Fibroblast of villous mesenchyme (primary cell): ENCODE measurements around the gene C11orf24. TPM values are rescaled to one million over a fixed set of nuclear protein-coding genes. Genes with fewer than 3 reads are reported as not detected.

Source experiments
- DNase-seq: peaks from one replicate; pipeline ENCODE4 v3.0.0-alpha.2; 2010; ENCODE audit warnings: low read depth
- H3K4me3 ChIP-seq: 2 replicates; pipeline ENCODE4 v1.5.1; 2011; ENCODE audit warnings: low read depth, mild to moderate bottlenecking, low read length
- CTCF ChIP-seq: IDR thresholded peaks from 2 replicates; pipeline ENCODE4 v1.5.1; 2012; ENCODE audit warnings: low read depth, mild to moderate bottlenecking, low read length; ENCODE audit not compliant: insufficient read depth
- total RNA-seq: library from RNA; depleted of rRNA; stranded (reverse); fragments of >200 nt; gene quantifications from 2 replicates; pipeline ENCODE4 v1.2.3, GENCODE V29; 2012

C11orf24 gene
- total RNA-seq, 1 donor, result 50.1 TPM

- DNase-seq, result peak; percentile 20
- no peak for TF ChIP-seq CTCF
- H3K4me3 ChIP-seq, result peak overlapping the region; percentile 69
These were observed 41.2 kb upstream of the C11orf24 start for GRCh38 chr11:68312780-68313573.

- no peak for DNase-seq
- H3K4me3 ChIP-seq, result peak within 1 kb of the TSS; percentile 69
- TF ChIP-seq CTCF, result no peak
These were observed 40.5 kb upstream of the C11orf24 start, which contains the start of gene LRP5 for GRCh38 chr11:68312117-68312779. TSS of gene LRP5 (plus strand) at chr11:68312591. CDS start at chr11:68312715, 124 bp downstream.

GRCh38 chr11:68311160-68312116 lies 39.7 kb upstream of the C11orf24 start:
- peak overlapping the region; percentile 39 for H3K4me3 ChIP-seq
- TF ChIP-seq CTCF, result no peak
- no peak for DNase-seq

GRCh38 chr11:68309621-68310185 lies 37.9 kb upstream of the C11orf24 start:
- no peak for DNase-seq
- no peak overlapping the region for H3K4me3 ChIP-seq
- no peak for TF ChIP-seq CTCF

- no peak overlapping the region for H3K4me3 ChIP-seq
- DNase-seq, result no peak
- TF ChIP-seq CTCF, result no peak
These were observed 36.3 kb upstream of the C11orf24 start for GRCh38 chr11:68308068-68308467.

GRCh38 chr11:68306636-68307035 lies 34.9 kb upstream of the C11orf24 start:
- no peak for DNase-seq
- H3K4me3 ChIP-seq, result no peak overlapping the region

More at GRCh38 chr11:68306636-68307035, 34.9 kb upstream of the C11orf24 start:
- TF ChIP-seq CTCF, result no peak
